H9 (cell line): ENCODE results near the gene NDN. TPM values are rescaled to one million over a fixed set of nuclear protein-coding genes. Genes with fewer than 3 reads are reported as not detected.
A peak's percentile ranks its signal among the peaks of the same experiment; 100 is the strongest.

Source experiments
- DNase-seq: peaks from one replicate; pipeline ENCODE4 v3.0.0-alpha.2; 2017
- H2AFZ ChIP-seq: one replicate; pipeline ENCODE4 v1.6.1; 2013; ENCODE audit warnings: mild to moderate bottlenecking, low read length, control low read depth, moderate library complexity
- H2AK5ac ChIP-seq: 2 replicates; pipeline ENCODE4 v1.6.1; 2013; ENCODE audit warnings: low read length, control low read depth, mixed read lengths; ENCODE audit not compliant: insufficient read length
- H2BK120ac ChIP-seq: one replicate; pipeline ENCODE4 v1.6.1; 2013; ENCODE audit warnings: low read depth, mild to moderate bottlenecking, low read length, control low read depth, inconsistent platforms; ENCODE audit not compliant: poor library complexity, severe bottlenecking
- H2BK12ac ChIP-seq: 2 replicates; pipeline ENCODE4 v1.6.1; 2013; ENCODE audit warnings: low read length, control low read depth, mixed read lengths, low read depth; ENCODE audit not compliant: insufficient read length
- H2BK15ac ChIP-seq: 2 replicates; pipeline ENCODE4 v1.6.1; 2013; ENCODE audit warnings: low read depth, low read length, control low read depth
- H2BK20ac ChIP-seq: one replicate; pipeline ENCODE4 v1.6.1; 2013; ENCODE audit warnings: low read depth, mild to moderate bottlenecking, low read length, control low read depth, inconsistent platforms; ENCODE audit not compliant: poor library complexity, severe bottlenecking
- H2BK5ac ChIP-seq: 2 replicates; pipeline ENCODE4 v1.6.1; 2013; ENCODE audit warnings: low read length, control low read depth, mixed read lengths; ENCODE audit not compliant: insufficient read length
- H3K14ac ChIP-seq: 2 replicates; pipeline ENCODE4 v1.6.1; 2013; ENCODE audit warnings: low read length, control low read depth; ENCODE audit not compliant: insufficient read depth
- H3K18ac ChIP-seq: 2 replicates; pipeline ENCODE4 v1.6.1; 2013; ENCODE audit warnings: low read depth, mild to moderate bottlenecking, mixed read lengths, low read length, control low read depth; ENCODE audit not compliant: insufficient read length
- H3K23ac ChIP-seq: 2 replicates; pipeline ENCODE4 v1.6.1; 2013; ENCODE audit warnings: low read length, control low read depth, mixed read lengths, low read depth; ENCODE audit not compliant: insufficient read length
- H3K23me2 ChIP-seq: 2 replicates; pipeline ENCODE4 v1.6.1; 2013; ENCODE audit warnings: low read depth, mild to moderate bottlenecking, mixed read lengths, low read length, control low read depth; ENCODE audit not compliant: insufficient read length, poor library complexity, severe bottlenecking
- H3K27ac ChIP-seq: 2 replicates; pipeline ENCODE4 v1.5.1; 2013; ENCODE audit warnings: low read length, control low read depth, mixed read lengths, low read depth; ENCODE audit not compliant: insufficient read length
- H3K27me3 ChIP-seq: 2 replicates; pipeline ENCODE4 v1.6.1; 2013; ENCODE audit warnings: low read length, control low read depth, inconsistent platforms; ENCODE audit not compliant: insufficient read depth
- H3K4ac ChIP-seq: 2 replicates; pipeline ENCODE4 v1.6.1; 2013; ENCODE audit warnings: low read depth, mild to moderate bottlenecking, control low read depth, inconsistent platforms, low read length, moderate library complexity
- H3K4me1 ChIP-seq: 2 replicates; pipeline ENCODE4 v1.6.1; 2013; ENCODE audit warnings: low read length, control low read depth, inconsistent platforms; ENCODE audit not compliant: insufficient read depth
- H3K4me2 ChIP-seq: 2 replicates; pipeline ENCODE4 v1.6.1; 2013; ENCODE audit warnings: low read length, control low read depth, mixed read lengths; ENCODE audit not compliant: insufficient read length, insufficient read depth
- H3K56ac ChIP-seq: 2 replicates; pipeline ENCODE4 v1.6.1; 2013; ENCODE audit warnings: low read depth, mild to moderate bottlenecking, mixed read lengths, low read length, control low read depth; ENCODE audit not compliant: insufficient read length
- H3K79me1 ChIP-seq: 2 replicates; pipeline ENCODE4 v1.6.1; 2013; ENCODE audit warnings: low read depth, mild to moderate bottlenecking, moderate library complexity, low read length, control low read depth, inconsistent platforms; ENCODE audit not compliant: insufficient read depth, poor library complexity, severe bottlenecking
- H3K79me2 ChIP-seq: 2 replicates; pipeline ENCODE4 v1.6.1; 2013; ENCODE audit warnings: low read length, control low read depth, inconsistent platforms; ENCODE audit not compliant: insufficient read depth
- H3K9ac ChIP-seq: 2 replicates; pipeline ENCODE4 v1.6.1; 2013; ENCODE audit warnings: low read length, control low read depth, mixed read lengths; ENCODE audit not compliant: insufficient read length; ENCODE audit errors: extremely low read depth
- H3K9me3 ChIP-seq: one replicate; pipeline ENCODE4 v1.6.1; 2013; ENCODE audit warnings: low read depth, low read length, inconsistent platforms; ENCODE audit not compliant: control insufficient read depth
- H3T11ph ChIP-seq: one replicate; pipeline ENCODE4 v1.6.1; 2013; ENCODE audit warnings: mild to moderate bottlenecking, low read length, control low read depth, inconsistent platforms
- H4K20me1 ChIP-seq: one replicate; pipeline ENCODE4 v1.6.1; 2013; ENCODE audit not compliant: control insufficient read depth, insufficient read length, insufficient read depth
- H4K5ac ChIP-seq: 2 replicates; pipeline ENCODE4 v1.6.1; 2013; ENCODE audit warnings: low read depth, mild to moderate bottlenecking, mixed read lengths, low read length, control low read depth; ENCODE audit not compliant: insufficient read length
- H4K8ac ChIP-seq: replicated peaks from 2 replicates; pipeline ENCODE4 v1.6.1; 2013; ENCODE audit warnings: low read length, control low read depth, mixed read lengths, low read depth; ENCODE audit not compliant: insufficient read length
- H4K91ac ChIP-seq: 2 replicates; pipeline ENCODE4 v1.6.1; 2013; ENCODE audit warnings: low read depth, mild to moderate bottlenecking, moderate library complexity, mixed read lengths, low read length, control low read depth; ENCODE audit not compliant: insufficient read length
- H3K27ac Mint-ChIP-seq, 3 experiments: 2 replicates in 2 of 3; 3 replicates in 1 of 3; pipeline ENCODE4 v1.8.0; 2020 to 2021; ENCODE audit warnings: mixed read lengths in 3 of 3, mild to moderate bottlenecking in 1 of 3, moderate library complexity in 1 of 3
- H3K27me3 Mint-ChIP-seq: 2 replicates; pipeline ENCODE4 v1.8.0; 2021; ENCODE audit warnings: low read depth, mild to moderate bottlenecking, moderate library complexity, mixed read lengths
- H3K36me3 Mint-ChIP-seq, 3 experiments: 2 replicates in 2 of 3; 3 replicates in 1 of 3; pipeline ENCODE4 v1.8.0; 2020 to 2021; ENCODE audit warnings: low read depth in 3 of 3, mixed read lengths in 3 of 3; ENCODE audit not compliant: insufficient read depth in 1 of 3
- H3K4me1 Mint-ChIP-seq, 2 experiments: 2 replicates each; pipeline ENCODE4 v1.8.0; 2020; ENCODE audit warnings: mixed read lengths in 2 of 2
- H3K4me3 Mint-ChIP-seq, 2 experiments: 2 replicates in 1 of 2; 3 replicates in 1 of 2; pipeline ENCODE4 v1.8.0; 2020 to 2021; ENCODE audit warnings: mild to moderate bottlenecking in 2 of 2, mixed read lengths in 2 of 2, moderate library complexity in 1 of 2
- H3K9me3 Mint-ChIP-seq, 2 experiments: 2 replicates in 1 of 2; 3 replicates in 1 of 2; pipeline ENCODE4 v1.8.0; 2020; ENCODE audit warnings: mild to moderate bottlenecking in 2 of 2, mixed read lengths in 2 of 2, moderate library complexity in 1 of 2
- WGBS: extraction: QIAGEN DNeasy Blood & Tissue Kit; methylation state at CpG from one replicate; pipeline ENCODE4 v1.1.7; 2013; ENCODE audit warnings: missing lambda C conversion rate, low lambda C conversion rate, mixed read lengths; ENCODE audit not compliant: insufficient read length; ENCODE audit errors: extremely low coverage; 5-methylcytosine and 5-hydroxymethylcytosine counted together
- total RNA-seq: library from RNA; stranded (reverse); gene quantifications from 2 replicates; pipeline ENCODE4 v1.2.1, GENCODE V29; 2021
- TF ChIP-seq, protein P1 (sequence below): fragments of 200-600 bp; sonication (generic); conservative IDR thresholded peaks from 3 replicates; pipeline ENCODE4 v1.8.0; 2021; ENCODE audit warnings: antibody characterized with exemption, mild to moderate bottlenecking

The NDN gene
- total RNA-seq, 1 experiment from 2014 or later: 34.8 TPM

GRCh38 chr15:23645371-23646164 lies 41.5 kb downstream of the NDN start:
- no peak overlapping the region for H3K27ac ChIP-seq
- no CpG with 5 or more reads among the region's 40 CpGs for WGBS
- H3K4ac ChIP-seq: no peak overlapping the region
- H3K23me2 ChIP-seq: peaks cover 3% of the 10 kb centered on the region
- no peak overlapping the region for H2BK20ac ChIP-seq
- Mint-ChIP-seq H3K36me3 (peaks cover 0 to 6% (median 1%) of the 10 kb centered on the region in 3 experiments; a peak in 3 of 7 replicates), H3K4me1 (peaks cover 12 to 14% of the 10 kb centered on the region in 2 experiments; a peak in 3 of 4 replicates), H3K27ac (no peak overlapping the region; a peak in 1 of 7 replicates), H3K4me3 (peak overlapping the region; percentile 23 to 33; a peak in 2 of 5 replicates), H3K27me3 (no peaks in the 10 kb centered on the region), H3K9me3 (peaks cover 54 to 55% of the 10 kb centered on the region in 2 experiments)
- no peak overlapping the region for H3K23ac ChIP-seq
- no peaks in the 10 kb centered on the region for H3K79me2 ChIP-seq
- DNase-seq: peak; percentile 62
- H4K8ac ChIP-seq: no peak overlapping the region
- H3K14ac ChIP-seq: no peak overlapping the region
- H2BK12ac ChIP-seq: no peak overlapping the region
- no peaks in the 10 kb centered on the region for H3K27me3 ChIP-seq
- no peak overlapping the region for H4K91ac ChIP-seq
- no peak overlapping the region for H2AK5ac ChIP-seq
- H2AFZ ChIP-seq: no peak overlapping the region
- H3K18ac ChIP-seq: no peak overlapping the region
- H3K56ac ChIP-seq: no peak overlapping the region
- H3K4me1 ChIP-seq: no peaks in the 10 kb centered on the region
- TF ChIP-seq, protein P1, sequence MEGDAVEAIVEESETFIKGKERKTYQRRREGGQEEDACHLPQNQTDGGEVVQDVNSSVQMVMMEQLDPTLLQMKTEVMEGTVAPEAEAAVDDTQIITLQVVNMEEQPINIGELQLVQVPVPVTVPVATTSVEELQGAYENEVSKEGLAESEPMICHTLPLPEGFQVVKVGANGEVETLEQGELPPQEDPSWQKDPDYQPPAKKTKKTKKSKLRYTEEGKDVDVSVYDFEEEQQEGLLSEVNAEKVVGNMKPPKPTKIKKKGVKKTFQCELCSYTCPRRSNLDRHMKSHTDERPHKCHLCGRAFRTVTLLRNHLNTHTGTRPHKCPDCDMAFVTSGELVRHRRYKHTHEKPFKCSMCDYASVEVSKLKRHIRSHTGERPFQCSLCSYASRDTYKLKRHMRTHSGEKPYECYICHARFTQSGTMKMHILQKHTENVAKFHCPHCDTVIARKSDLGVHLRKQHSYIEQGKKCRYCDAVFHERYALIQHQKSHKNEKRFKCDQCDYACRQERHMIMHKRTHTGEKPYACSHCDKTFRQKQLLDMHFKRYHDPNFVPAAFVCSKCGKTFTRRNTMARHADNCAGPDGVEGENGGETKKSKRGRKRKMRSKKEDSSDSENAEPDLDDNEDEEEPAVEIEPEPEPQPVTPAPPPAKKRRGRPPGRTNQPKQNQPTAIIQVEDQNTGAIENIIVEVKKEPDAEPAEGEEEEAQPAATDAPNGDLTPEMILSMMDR: peak; percentile 60
- H4K5ac ChIP-seq: no peak overlapping the region
- no peak overlapping the region for H3K9ac ChIP-seq
- H3T11ph ChIP-seq: no peak overlapping the region
- H3K79me1 ChIP-seq: no peaks in the 10 kb centered on the region
- no peaks in the 10 kb centered on the region for H4K20me1 ChIP-seq
- no peak overlapping the region for H3K4me2 ChIP-seq
- no peak overlapping the region for H2BK120ac ChIP-seq
- H2BK15ac ChIP-seq: no peak overlapping the region
- H2BK5ac ChIP-seq: no peak overlapping the region
- peaks cover 20% of the 10 kb centered on the region for H3K9me3 ChIP-seq
